H1 (cell line): ENCODE results near the gene CTTNBP2. TPM values are rescaled to one million over a fixed set of nuclear protein-coding genes. Genes with fewer than 3 reads are reported as not detected.

ENCODE experiments used
- CBX5 ChIP-seq: fragments of 300-800, 300-1000 bp; sonication (generic); IDR thresholded peaks from 2 replicates; pipeline ENCODE4 v1.7.1; 2016; ENCODE audit warnings: antibody characterized with exemption, low read length, low read depth
- CHD7 ChIP-seq: fragments of 300-600 bp; sonication (generic); IDR thresholded peaks from 2 replicates; pipeline ENCODE4 v1.7.1; 2012; ENCODE audit warnings: low read length, moderate library complexity, mild to moderate bottlenecking, inconsistent platforms; ENCODE audit not compliant: insufficient replicate concordance
- E2F6 ChIP-seq: IDR thresholded peaks from 2 replicates; pipeline ENCODE4 v1.6.1; 2012; ENCODE audit warnings: inconsistent platforms
- GTF2F1 ChIP-seq: IDR thresholded peaks from 2 replicates; pipeline ENCODE4 v1.6.1; 2012; ENCODE audit warnings: low read depth, low read length, improper control_type of control experiment, borderline replicate concordance
- HDAC6 ChIP-seq: IDR thresholded peaks from one replicate; pipeline ENCODE4 v1.7.1; 2012; ENCODE audit warnings: low read depth, mild to moderate bottlenecking, inconsistent platforms, low read length, moderate library complexity
- SAP30 ChIP-seq: fragments of 300-600 bp; sonication (generic); IDR thresholded peaks from 2 replicates; pipeline ENCODE4 v1.7.1; 2012; ENCODE audit warnings: low read length, moderate library complexity, mild to moderate bottlenecking, inconsistent platforms; ENCODE audit not compliant: insufficient read depth, insufficient replicate concordance
- SIN3A ChIP-seq, 2 experiments: IDR thresholded peaks in 1 of 2; conservative IDR thresholded peaks in 1 of 2; 2 replicates each; pipeline ENCODE4 v1.6.1; 2011 to 2012; ENCODE audit warnings: low read length in 2 of 2, improper control_type of control experiment in 1 of 2, low read depth in 1 of 2, mild to moderate bottlenecking in 1 of 2
- SP4 ChIP-seq: IDR thresholded peaks from 2 replicates; pipeline ENCODE4 v1.6.1; 2012; ENCODE audit warnings: low read length, inconsistent platforms
- USF2 ChIP-seq: IDR thresholded peaks from 2 replicates; pipeline ENCODE4 v1.6.1; 2011; ENCODE audit warnings: low read length, improper control_type of control experiment
- polyA plus RNA-seq, 7 experiments: library from polyadenylated mRNA; depleted of rRNA in 3 of 7; stranded (reverse) in 5 of 7; unstranded in 2 of 7; fragments of >200 nt in 5 of 7; fragments of 200-250 nt in 2 of 7; gene quantifications; 1 replicate in 5 of 7; 2 replicates in 1 of 7; 4 replicates in 1 of 7; pipeline versions ENCODE4 v1.2.1 to v1.2.3, GENCODE V29; 2011 to 2013; ENCODE audit warnings: missing spikeins in 2 of 7, mixed read lengths in 2 of 7
- total RNA-seq: library from RNA; stranded (reverse); fragmentation: NEBNext Ultra II Directional; extraction: Animal tissue kit (Norgen Biotek cat#: 25700); gene quantifications from 2 replicates; pipeline ENCODE4 v1.2.1, GENCODE V29; 2021

CTTNBP2 gene
- total and polyA plus RNA-seq, 2 of the 8 experiments (the other 6 are each of a cell fraction or from before 2014, with no cell fraction given), result 15.3 to 35.1 TPM

- TF ChIP-seq USF2 (no peak), SP4 (no peak), HDAC6 (no peak), SAP30 (no peak), E2F6 (no peak), CBX5 (no peak), GTF2F1 (no peak), CHD7 (no peak), SIN3A (conservative IDR thresholded peaks at IDR 0.05 in 1 of 2, IDR thresholded peaks at IDR 0.05 in 1 of 2; ENCODE audit: low read depth in 1 of 2, low read length in 2 of 2) (no peak)
These were observed 199.9 kb downstream of the CTTNBP2 start (continued) for GRCh38 chr7:117673367-117673766.
